OCI-LY7 (cell line): ENCODE data around the gene IQGAP2.

Source experiments
- EZH2phosphoT487 ChIP-seq: fragments of 200-600 bp; sonication (generic); IDR thresholded peaks from 2 replicates; pipeline ENCODE4 v1.6.1; 2018; ENCODE audit warnings: low read depth, borderline replicate concordance, mild to moderate bottlenecking, mixed run types, antibody characterized with exemption, low read length, moderate library complexity, mixed read lengths
- TF ChIP-seq, protein P1 (sequence below): fragments of 200-600 bp; sonication (generic); conservative IDR thresholded peaks from 2 replicates; pipeline ENCODE4 v1.5.1; 2014; ENCODE audit warnings: mild to moderate bottlenecking, antibody characterized with exemption, low read length, moderate library complexity, mixed read lengths

DNA sequence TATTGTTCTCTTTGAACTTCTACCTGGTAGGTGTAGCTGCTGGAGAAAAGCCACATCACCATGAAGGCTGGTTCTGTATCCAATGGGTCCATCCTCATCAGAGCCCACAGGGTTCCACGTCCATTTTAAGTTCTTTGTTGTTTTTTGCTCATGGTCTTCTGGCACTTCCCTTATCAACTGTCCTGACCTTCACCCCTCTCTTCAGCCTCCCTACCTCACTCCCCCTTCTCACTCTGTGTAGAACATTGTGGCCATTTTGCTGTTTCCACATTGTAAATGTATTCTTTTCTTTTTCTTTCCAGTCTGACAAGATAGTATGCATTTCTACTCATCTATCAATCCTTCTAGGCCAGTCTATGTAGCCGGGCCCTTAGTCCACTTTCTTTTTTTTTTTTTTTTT, 264.4 kb downstream of the IQGAP2 start:
- TF ChIP-seq, protein P1, sequence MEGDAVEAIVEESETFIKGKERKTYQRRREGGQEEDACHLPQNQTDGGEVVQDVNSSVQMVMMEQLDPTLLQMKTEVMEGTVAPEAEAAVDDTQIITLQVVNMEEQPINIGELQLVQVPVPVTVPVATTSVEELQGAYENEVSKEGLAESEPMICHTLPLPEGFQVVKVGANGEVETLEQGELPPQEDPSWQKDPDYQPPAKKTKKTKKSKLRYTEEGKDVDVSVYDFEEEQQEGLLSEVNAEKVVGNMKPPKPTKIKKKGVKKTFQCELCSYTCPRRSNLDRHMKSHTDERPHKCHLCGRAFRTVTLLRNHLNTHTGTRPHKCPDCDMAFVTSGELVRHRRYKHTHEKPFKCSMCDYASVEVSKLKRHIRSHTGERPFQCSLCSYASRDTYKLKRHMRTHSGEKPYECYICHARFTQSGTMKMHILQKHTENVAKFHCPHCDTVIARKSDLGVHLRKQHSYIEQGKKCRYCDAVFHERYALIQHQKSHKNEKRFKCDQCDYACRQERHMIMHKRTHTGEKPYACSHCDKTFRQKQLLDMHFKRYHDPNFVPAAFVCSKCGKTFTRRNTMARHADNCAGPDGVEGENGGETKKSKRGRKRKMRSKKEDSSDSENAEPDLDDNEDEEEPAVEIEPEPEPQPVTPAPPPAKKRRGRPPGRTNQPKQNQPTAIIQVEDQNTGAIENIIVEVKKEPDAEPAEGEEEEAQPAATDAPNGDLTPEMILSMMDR = no peak
- TF ChIP-seq EZH2phosphoT487 = no peak
